ENCODE results near the gene ITGA6.

The ITGA6 gene

GRCh38 chr2:172551271-172551670 lies 123.9 kb downstream of the ITGA6 start:
- H3K27me3 Mint-ChIP-seq: no peaks in the 10 kb centered on the region
- DNase-seq (ENCODE audit: low spot score in 2 of 2) (no peak), ATAC-seq (ENCODE audit: low read depth) (no peak)
- H3K27ac Mint-ChIP-seq: no peak overlapping the region
- peaks cover 11% of the 10 kb centered on the region for H3K4me1 Mint-ChIP-seq
- H3K9me3 Mint-ChIP-seq: peaks cover 6% of the 10 kb centered on the region
- peaks cover 7% of the 10 kb centered on the region for H3K36me3 Mint-ChIP-seq
- H3K4me3 Mint-ChIP-seq: no peak overlapping the region

- Mint-ChIP-seq H3K4me3 (no peak overlapping the region), H3K9me3 (peaks cover 5% of the 10 kb centered on the region), H3K27me3 (no peaks in the 10 kb centered on the region), H3K36me3 (peaks cover 5% of the 10 kb centered on the region), H3K27ac (no peak overlapping the region), H3K4me1 (peaks cover 19% of the 10 kb centered on the region)
- DNase-seq (ENCODE audit: low spot score in 2 of 2) (no peak), ATAC-seq (ENCODE audit: low read depth) (no peak)
Observed at GRCh38 chr2:172552547-172553291, 125.3 kb downstream of the ITGA6 start.

GRCh38 chr2:172554352-172555271 lies 127.2 kb downstream of the ITGA6 start:
- Mint-ChIP-seq H3K27ac (peak overlapping the region; percentile 99), H3K9me3 (no peaks in the 10 kb centered on the region), H3K4me3 (peak overlapping the region; percentile 35), H3K4me1 (peaks cover 22% of the 10 kb centered on the region), H3K36me3 (no peaks in the 10 kb centered on the region), H3K27me3 (no peaks in the 10 kb centered on the region)
- DNase-seq (ENCODE audit: low spot score in 2 of 2): no peak
- ATAC-seq (ENCODE audit: low read depth): no peak

GRCh38 chr2:172555272-172555521 lies 127.8 kb downstream of the ITGA6 start:
- Mint-ChIP-seq H3K4me1 (peaks cover 22% of the 10 kb centered on the region), H3K9me3 (no peaks in the 10 kb centered on the region), H3K36me3 (no peaks in the 10 kb centered on the region), H3K27me3 (no peaks in the 10 kb centered on the region), H3K27ac (peak overlapping the region; percentile 99), H3K4me3 (peak overlapping the region; percentile 99)
- ATAC-seq (ENCODE audit: low read depth) (no peak), DNase-seq (ENCODE audit: low spot score in 2 of 2) (no peak)

Data from memory B cell (primary cell).